Spinal cord (tissue), 10 donors: Measurements from ENCODE around the gene ATP2B1. TPM values are rescaled to one million over a fixed set of nuclear protein-coding genes. Genes with fewer than 3 reads are reported as not detected.

Experiments used
- DNase-seq, 6 donors: peaks; one replicate each; pipeline versions ENCODE4 v3.0.0 to v3.0.0-alpha.2; 2013 to 2015; ENCODE audit warnings: low spot score in 6 of 6, low read depth in 4 of 6
- H3K27ac ChIP-seq: one replicate; pipeline ENCODE4 v1.5.1; 2013; ENCODE audit warnings: low read depth, low read length, control low read depth
- H3K27me3 ChIP-seq: one replicate; pipeline ENCODE4 v1.6.1; 2013; ENCODE audit warnings: low read length; ENCODE audit not compliant: control insufficient read depth, insufficient read depth
- H3K36me3 ChIP-seq: one replicate; pipeline ENCODE4 v1.6.1; 2013; ENCODE audit warnings: low read length; ENCODE audit not compliant: control insufficient read depth, insufficient read depth
- H3K4me1 ChIP-seq: one replicate; pipeline ENCODE4 v1.6.1; 2013; ENCODE audit warnings: low read length; ENCODE audit not compliant: control insufficient read depth, insufficient read depth
- H3K4me3 ChIP-seq: one replicate; pipeline ENCODE4 v1.5.1; 2013; ENCODE audit warnings: low read depth, low read length, control low read depth
- H3K9me3 ChIP-seq: one replicate; pipeline ENCODE4 v1.6.1; 2013; ENCODE audit warnings: low read length; ENCODE audit not compliant: control insufficient read depth, insufficient read depth
- WGBS: methylation state at CpG from one replicate; pipeline ENCODE4 v1.1.5; 2013; ENCODE audit warnings: missing lambda C conversion rate; ENCODE audit not compliant: insufficient coverage; 5-methylcytosine and 5-hydroxymethylcytosine counted together
- polyA plus RNA-seq, 2 donors: library from polyadenylated mRNA; unstranded; fragments of 120-200 nt; gene quantifications; one replicate each; pipeline ENCODE4 v1.2.1, GENCODE V29; 2013; ENCODE audit not compliant: insufficient read length in 2 of 2
- total RNA-seq, 2 donors: library from RNA; depleted of rRNA in 1 of 2; stranded (reverse); fragments of 120-200 nt in 1 of 2; fragments of >200 nt in 1 of 2; gene quantifications; one replicate each; pipeline versions ENCODE4 v1.2.3 to v1.2.4, GENCODE V29; 2013 to 2014
- donor health status: healthy.

The ATP2B1 gene
- total and polyA plus RNA-seq, 4 donors: 70.1 to 158 (median 82.4) TPM

GRCh38 chr12:89650239-89650638 lies 58.4 kb downstream of the ATP2B1 start:
- Histone ChIP-seq H3K9me3 (peaks cover 2% of the 10 kb centered on the region), H3K27ac (no peak overlapping the region)
- no CpG with 5 or more reads among the region's 2 CpGs for WGBS

GRCh38 chr12:89649820-89650219 lies 58.8 kb downstream of the ATP2B1 start:
- no CpG with 5 or more reads among the region's 3 CpGs for WGBS
- H3K4me1 ChIP-seq: no peaks in the 10 kb centered on the region
- peaks cover 3% of the 10 kb centered on the region for H3K36me3 ChIP-seq
- peaks cover 2% of the 10 kb centered on the region for H3K9me3 ChIP-seq
- H3K4me3 ChIP-seq: no peak overlapping the region
- DNase-seq: no peak
- H3K27me3 ChIP-seq: no peaks in the 10 kb centered on the region
- no peak overlapping the region for H3K27ac ChIP-seq

More at GRCh38 chr12:89650239-89650638, 58.4 kb downstream of the ATP2B1 start:
- Histone ChIP-seq H3K36me3 (peaks cover 3% of the 10 kb centered on the region), H3K4me1 (no peaks in the 10 kb centered on the region), H3K4me3 (no peak overlapping the region), H3K27me3 (no peaks in the 10 kb centered on the region)
- DNase-seq: no peak

GRCh38 chr12:89649139-89649538 lies 59.5 kb downstream of the ATP2B1 start:
- WGBS: no CpG with 5 or more reads among the region's 2 CpGs
- no peaks in the 10 kb centered on the region for H3K4me1 ChIP-seq
- H3K9me3 ChIP-seq: peaks cover 2% of the 10 kb centered on the region
- DNase-seq: no peak
- peaks cover 3% of the 10 kb centered on the region for H3K36me3 ChIP-seq
- H3K27ac ChIP-seq: no peak overlapping the region
- no peaks in the 10 kb centered on the region for H3K27me3 ChIP-seq
- H3K4me3 ChIP-seq: no peak overlapping the region

GRCh38 chr12:89648211-89648930 lies 60.3 kb downstream of the ATP2B1 start:
- H3K9me3 ChIP-seq: peaks cover 2% of the 10 kb centered on the region
- DNase-seq: no peak
- H3K36me3 ChIP-seq: peaks cover 3% of the 10 kb centered on the region
- no peak overlapping the region for H3K4me3 ChIP-seq
- no peaks in the 10 kb centered on the region for H3K27me3 ChIP-seq
- H3K27ac ChIP-seq: no peak overlapping the region
- 84% methylated on average over 3 of the region's 4 CpGs for WGBS
- no peaks in the 10 kb centered on the region for H3K4me1 ChIP-seq

GRCh38 chr12:89645434-89645833 lies 63.2 kb downstream of the ATP2B1 start:
- no peak overlapping the region for H3K4me3 ChIP-seq
- no peak for DNase-seq
- H3K36me3 ChIP-seq: peaks cover 3% of the 10 kb centered on the region
- H3K9me3 ChIP-seq: peaks cover 2% of the 10 kb centered on the region
- no peaks in the 10 kb centered on the region for H3K4me1 ChIP-seq
- H3K27ac ChIP-seq: no peak overlapping the region
- no CpG with 5 or more reads among the region's 1 CpG for WGBS
- H3K27me3 ChIP-seq: no peaks in the 10 kb centered on the region

- Histone ChIP-seq H3K4me1 (no peaks in the 10 kb centered on the region), H3K4me3 (no peak overlapping the region), H3K27me3 (no peaks in the 10 kb centered on the region), H3K27ac (no peak overlapping the region), H3K9me3 (no peaks in the 10 kb centered on the region), H3K36me3 (no peaks in the 10 kb centered on the region)
- WGBS: no CpG with 5 or more reads among the region's 5 CpGs
- DNase-seq: no peak
Observed at GRCh38 chr12:89642959-89643358, 65.7 kb downstream of the ATP2B1 start.

GRCh38 chr12:89636776-89637160 lies 71.9 kb downstream of the ATP2B1 start:
- no CpG with 5 or more reads among the region's 1 CpG for WGBS
- Histone ChIP-seq H3K27me3 (no peaks in the 10 kb centered on the region), H3K27ac (no peak overlapping the region), H3K4me3 (no peak overlapping the region), H3K36me3 (no peaks in the 10 kb centered on the region), H3K9me3 (no peaks in the 10 kb centered on the region), H3K4me1 (no peaks in the 10 kb centered on the region)
- no peak for DNase-seq

- no peak for DNase-seq
- 94% methylated on average over 2 of the region's 5 CpGs for WGBS
- Histone ChIP-seq H3K4me1 (no peaks in the 10 kb centered on the region), H3K9me3 (no peaks in the 10 kb centered on the region), H3K27ac (no peak overlapping the region), H3K36me3 (no peaks in the 10 kb centered on the region), H3K4me3 (no peak overlapping the region), H3K27me3 (no peaks in the 10 kb centered on the region)
Observed at GRCh38 chr12:89636052-89636775, 72.4 kb downstream of the ATP2B1 start.

GRCh38 chr12:89634508-89634907 lies 74.1 kb downstream of the ATP2B1 start:
- DNase-seq: no peak
- Histone ChIP-seq H3K36me3 (no peaks in the 10 kb centered on the region), H3K27me3 (no peaks in the 10 kb centered on the region), H3K4me3 (no peak overlapping the region), H3K27ac (no peak overlapping the region), H3K4me1 (no peaks in the 10 kb centered on the region), H3K9me3 (no peaks in the 10 kb centered on the region)
- no CpG with 5 or more reads among the region's 3 CpGs for WGBS

- H3K36me3 ChIP-seq: peaks cover 3% of the 10 kb centered on the region
- H3K4me1 ChIP-seq: no peaks in the 10 kb centered on the region
- no peaks in the 10 kb centered on the region for H3K27me3 ChIP-seq
- H3K9me3 ChIP-seq: no peaks in the 10 kb centered on the region
- H3K4me3 ChIP-seq: no peak overlapping the region
- no peak for DNase-seq
- H3K27ac ChIP-seq: no peak overlapping the region
- WGBS: no CpG with 5 or more reads among the region's 1 CpG
Observed at GRCh38 chr12:89632778-89633177, 75.9 kb downstream of the ATP2B1 start.
